ENCODE results near the gene RAP1GAP. TPM values are rescaled to one million over a fixed set of nuclear protein-coding genes. Genes with fewer than 3 reads are reported as not detected.

The RAP1GAP gene
- polyA plus RNA-seq, 3 donors: 0.04 TPM; not detected in 2

GRCh38 chr1:21613072-21613867 is 55.9 kb downstream of the RAP1GAP start:
- no peak overlapping the region for H3K4me3 ChIP-seq (replicated peaks in 1 of 3; ENCODE audit: low read depth in 2 of 3, low read length in 3 of 3)

GRCh38 chr1:21612057-21612456 is 57.1 kb downstream of the RAP1GAP start:
- H3K79me2 ChIP-seq (ENCODE audit: insufficient read depth, low read length): no peaks in the 10 kb centered on the region
- no peak overlapping the region for H2AFZ ChIP-seq (ENCODE audit: insufficient read depth, low read depth, low read length, poor library complexity, severe bottlenecking)
- no peaks in the 10 kb centered on the region for H3K9me3 ChIP-seq (replicated peaks in 1 of 2; ENCODE audit: control insufficient read depth in 1 of 2, insufficient read depth in 1 of 2, low read length in 2 of 2)
- H3K27me3 ChIP-seq (ENCODE audit: control insufficient read depth in 2 of 2, insufficient read depth in 2 of 2, low read length in 2 of 2): peaks cover 0 to 2% of the 10 kb centered on the region in 2 donors
- WGBS (ENCODE audit: insufficient coverage): 97% methylated on average over 13 of the region's 13 CpGs
- Mint-ChIP-seq H3K27me3 (ENCODE audit: low read depth in 3 of 3) (peaks cover 9 to 35% (median 16%) of the 10 kb centered on the region in 3 donors), H3K4me1 (peaks cover 8% of the 10 kb centered on the region), H3K36me3 (no peaks in the 10 kb centered on the region), H3K4me3 (no peak overlapping the region), H3K9me3 (peaks cover 0 to 1% (median 0%) of the 10 kb centered on the region in 7 donors), H3K27ac (no peak overlapping the region)
- no peak overlapping the region for H3K9ac ChIP-seq (ENCODE audit: insufficient read depth, low read length, poor library complexity, severe bottlenecking)
- DNase-seq: no peak
- H3K4me2 ChIP-seq (replicated peaks; ENCODE audit: extremely low read depth, low read length, poor library complexity, severe bottlenecking): no peak overlapping the region
- no peak for TF ChIP-seq CTCF (IDR thresholded peaks at IDR 0.05)
- no peak overlapping the region for H3K4me3 ChIP-seq (replicated peaks in 1 of 3; ENCODE audit: low read depth in 2 of 3, low read length in 3 of 3)
- intact Hi-C loops (cut with micrococcal nuclease): no loop called here
- no peaks in the 10 kb centered on the region for H4K20me1 ChIP-seq (ENCODE audit: insufficient read depth, low read length)
- peaks cover 4 to 6% of the 10 kb centered on the region in 2 donors for H3K4me1 ChIP-seq (ENCODE audit: control insufficient read depth in 1 of 2, insufficient read depth in 2 of 2, low read length in 2 of 2)
- no peak overlapping the region for H3K27ac ChIP-seq (ENCODE audit: low read depth in 1 of 2, low read length in 2 of 2)
- no peaks in the 10 kb centered on the region for H3K36me3 ChIP-seq (replicated peaks in 1 of 2; ENCODE audit: control insufficient read depth in 1 of 2, insufficient read depth in 2 of 2, low read length in 2 of 2)

More at GRCh38 chr1:21613072-21613867, 55.9 kb downstream of the RAP1GAP start:
- intact Hi-C loops (cut with micrococcal nuclease): no loop called here
- H3K4me3 Mint-ChIP-seq: no peak overlapping the region
- H3K36me3 Mint-ChIP-seq: no peaks in the 10 kb centered on the region
- TF ChIP-seq CTCF (IDR thresholded peaks at IDR 0.05): no peak
- 85% methylated on average over 8 of the region's 19 CpGs for WGBS (ENCODE audit: insufficient coverage)
- H3K36me3 ChIP-seq (replicated peaks in 1 of 2; ENCODE audit: control insufficient read depth in 1 of 2, insufficient read depth in 2 of 2, low read length in 2 of 2): no peaks in the 10 kb centered on the region
- H4K20me1 ChIP-seq (ENCODE audit: insufficient read depth, low read length): no peaks in the 10 kb centered on the region
- H3K4me1 ChIP-seq (ENCODE audit: control insufficient read depth in 1 of 2, insufficient read depth in 2 of 2, low read length in 2 of 2): no peaks in the 10 kb centered on the region
- no peak for DNase-seq
- H2AFZ ChIP-seq (ENCODE audit: insufficient read depth, low read depth, low read length, poor library complexity, severe bottlenecking): no peak overlapping the region
- H3K27me3 Mint-ChIP-seq (ENCODE audit: low read depth in 3 of 3): peaks cover 5 to 30% (median 12%) of the 10 kb centered on the region in 3 donors
- no peak overlapping the region for H3K27ac ChIP-seq (ENCODE audit: low read depth in 1 of 2, low read length in 2 of 2)
- H3K27me3 ChIP-seq (ENCODE audit: control insufficient read depth in 2 of 2, insufficient read depth in 2 of 2, low read length in 2 of 2): peaks cover 0 to 2% of the 10 kb centered on the region in 2 donors
- no peaks in the 10 kb centered on the region for H3K79me2 ChIP-seq (ENCODE audit: insufficient read depth, low read length)
- no peaks in the 10 kb centered on the region for H3K9me3 ChIP-seq (replicated peaks in 1 of 2; ENCODE audit: control insufficient read depth in 1 of 2, insufficient read depth in 1 of 2, low read length in 2 of 2)
- H3K4me1 Mint-ChIP-seq: no peaks in the 10 kb centered on the region
- no peak overlapping the region for H3K4me2 ChIP-seq (replicated peaks; ENCODE audit: extremely low read depth, low read length, poor library complexity, severe bottlenecking)
- H3K9me3 Mint-ChIP-seq: peaks cover 0 to 1% (median 0%) of the 10 kb centered on the region in 7 donors
- H3K9ac ChIP-seq (ENCODE audit: insufficient read depth, low read length, poor library complexity, severe bottlenecking): no peak overlapping the region
- H3K27ac Mint-ChIP-seq: no peak overlapping the region
